ENCODE data around the gene PLA1A.

Gene PLA1A

DNA sequence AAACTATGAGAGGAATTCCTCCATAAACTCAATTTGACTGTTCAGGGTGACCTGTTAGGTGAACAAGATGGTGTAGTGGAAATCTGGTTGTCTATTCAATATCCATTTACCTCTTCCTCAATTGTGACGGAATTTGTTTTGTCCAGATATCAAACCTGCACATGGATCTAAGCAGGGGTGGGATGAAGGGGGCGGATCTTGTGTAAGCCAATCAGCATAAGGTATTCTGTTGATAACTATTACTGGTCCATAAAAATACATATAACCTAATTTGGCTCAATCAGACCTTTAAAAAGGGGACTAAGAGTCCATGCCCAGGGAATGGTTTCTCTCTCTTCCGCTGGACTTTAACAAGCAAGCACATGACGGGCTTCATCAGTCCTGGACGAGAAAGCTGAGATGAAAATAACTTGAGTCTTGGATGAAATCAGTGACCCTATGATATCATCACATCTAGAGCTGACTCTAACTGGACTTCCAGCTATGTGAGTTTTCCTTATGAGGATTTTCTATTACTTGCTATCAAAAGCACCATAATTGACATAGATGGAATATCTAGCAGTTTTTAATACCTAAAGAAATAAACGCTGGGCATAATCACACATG lies 68.4 kb downstream of the PLA1A start:
- H3K4me1 Mint-ChIP-seq, result peaks cover 11% of the 10 kb centered on the region

DNA sequence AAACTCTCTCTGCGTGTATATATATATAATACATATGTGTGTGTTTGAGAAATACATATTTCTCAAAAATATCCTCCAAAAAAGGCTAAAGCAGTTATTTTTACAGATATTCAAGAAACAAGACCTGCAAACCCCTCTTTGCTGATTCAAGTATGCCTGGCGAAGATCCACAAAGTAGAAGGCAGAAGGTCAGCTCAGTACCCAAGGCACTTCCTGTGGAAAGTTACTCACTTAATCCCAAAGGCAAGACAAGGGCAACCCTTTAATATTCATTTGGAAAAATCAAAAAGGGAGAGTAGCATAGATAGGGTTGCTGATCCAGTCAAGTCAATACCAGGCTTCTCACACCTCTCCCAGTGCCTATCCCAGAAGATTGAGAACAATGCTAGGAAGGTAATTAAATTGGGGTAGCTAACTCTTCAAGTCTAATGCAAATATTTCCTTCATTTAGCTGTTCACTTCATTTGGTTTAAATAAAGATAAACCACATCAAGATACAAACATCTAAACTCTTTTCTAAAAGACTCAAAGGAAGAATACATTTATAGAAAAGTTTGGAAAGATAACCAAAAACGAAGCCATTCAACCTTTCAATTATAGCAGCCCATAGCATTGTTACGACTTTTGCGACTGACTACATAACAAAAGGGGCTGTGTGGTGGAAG lies 72.4 kb downstream of the PLA1A start:
- TF ChIP-seq, protein P1, sequence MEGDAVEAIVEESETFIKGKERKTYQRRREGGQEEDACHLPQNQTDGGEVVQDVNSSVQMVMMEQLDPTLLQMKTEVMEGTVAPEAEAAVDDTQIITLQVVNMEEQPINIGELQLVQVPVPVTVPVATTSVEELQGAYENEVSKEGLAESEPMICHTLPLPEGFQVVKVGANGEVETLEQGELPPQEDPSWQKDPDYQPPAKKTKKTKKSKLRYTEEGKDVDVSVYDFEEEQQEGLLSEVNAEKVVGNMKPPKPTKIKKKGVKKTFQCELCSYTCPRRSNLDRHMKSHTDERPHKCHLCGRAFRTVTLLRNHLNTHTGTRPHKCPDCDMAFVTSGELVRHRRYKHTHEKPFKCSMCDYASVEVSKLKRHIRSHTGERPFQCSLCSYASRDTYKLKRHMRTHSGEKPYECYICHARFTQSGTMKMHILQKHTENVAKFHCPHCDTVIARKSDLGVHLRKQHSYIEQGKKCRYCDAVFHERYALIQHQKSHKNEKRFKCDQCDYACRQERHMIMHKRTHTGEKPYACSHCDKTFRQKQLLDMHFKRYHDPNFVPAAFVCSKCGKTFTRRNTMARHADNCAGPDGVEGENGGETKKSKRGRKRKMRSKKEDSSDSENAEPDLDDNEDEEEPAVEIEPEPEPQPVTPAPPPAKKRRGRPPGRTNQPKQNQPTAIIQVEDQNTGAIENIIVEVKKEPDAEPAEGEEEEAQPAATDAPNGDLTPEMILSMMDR (IDR thresholded peaks at IDR 0.05), result no peak
- no peak for DNase-seq
- H3K27me3 Mint-ChIP-seq (ENCODE audit: low read depth, poor library complexity), result no peaks in the 10 kb centered on the region
- peaks cover 2% of the 10 kb centered on the region for H3K4me1 Mint-ChIP-seq
- peaks cover 52% of the 10 kb centered on the region for H3K36me3 Mint-ChIP-seq (ENCODE audit: low read depth)
- H3K9me3 Mint-ChIP-seq, result no peaks in the 10 kb centered on the region
- H3K4me3 Mint-ChIP-seq, result no peak overlapping the region
- no peak overlapping the region for H3K27ac Mint-ChIP-seq

More for the DNA sequence above, 68.4 kb downstream of the PLA1A start:
- Mint-ChIP-seq H3K9me3 (no peaks in the 10 kb centered on the region), H3K4me3 (no peak overlapping the region), H3K36me3 (ENCODE audit: low read depth) (peaks cover 16% of the 10 kb centered on the region), H3K27me3 (ENCODE audit: low read depth, poor library complexity) (no peaks in the 10 kb centered on the region), H3K27ac (no peak overlapping the region)
- TF ChIP-seq, protein P1 (IDR thresholded peaks at IDR 0.05), result no peak
- no peak for DNase-seq

DNA sequence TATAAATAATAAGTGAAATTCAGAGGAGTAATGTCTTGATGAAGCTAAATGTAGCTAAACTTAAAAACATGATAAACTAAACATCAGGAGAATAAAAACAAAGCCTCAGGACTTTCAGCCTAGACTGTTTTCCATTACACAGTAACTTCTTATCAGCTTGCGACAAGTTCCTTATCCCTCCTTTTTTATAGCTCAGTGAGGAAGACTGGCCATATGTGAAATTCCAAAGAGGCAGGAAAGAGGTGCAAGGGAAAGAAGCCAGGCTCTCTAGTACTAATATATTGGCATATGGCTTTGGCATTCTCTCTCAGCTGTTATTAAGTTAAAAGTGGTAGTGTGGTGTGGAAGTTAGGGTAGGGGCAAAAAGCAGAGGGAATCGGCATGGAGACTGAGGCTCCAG lies 75.1 kb downstream of the PLA1A start:
- Mint-ChIP-seq H3K4me3 (no peak overlapping the region), H3K36me3 (ENCODE audit: low read depth) (peaks cover 58% of the 10 kb centered on the region), H3K27me3 (ENCODE audit: low read depth, poor library complexity) (no peaks in the 10 kb centered on the region), H3K9me3 (no peaks in the 10 kb centered on the region), H3K4me1 (peaks cover 26% of the 10 kb centered on the region), H3K27ac (no peak overlapping the region)
- DNase-seq, result no peak
- TF ChIP-seq, protein P1 (IDR thresholded peaks at IDR 0.05), result no peak

DNA sequence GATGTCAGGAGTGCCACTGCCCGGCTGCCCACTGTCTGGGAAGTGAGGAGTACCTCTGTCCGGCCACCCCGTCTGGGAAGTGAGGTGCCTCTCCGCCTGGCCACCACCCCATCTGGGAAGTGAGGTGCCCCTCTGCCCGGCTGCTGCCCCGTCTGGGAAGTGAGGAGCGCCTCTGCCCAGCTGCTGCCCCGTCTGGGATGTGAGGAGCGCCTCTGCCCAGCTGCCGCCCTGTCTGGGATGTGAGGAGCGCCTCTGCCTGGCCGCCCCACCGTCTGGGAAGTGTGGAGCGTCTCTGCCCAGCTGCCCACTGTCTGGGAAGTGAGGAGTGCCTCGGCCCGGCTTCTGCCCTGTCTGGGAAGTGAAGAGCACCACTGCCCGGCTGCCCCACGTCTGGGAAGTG lies 76.2 kb downstream of the PLA1A start:
- peaks cover 58% of the 10 kb centered on the region for H3K36me3 Mint-ChIP-seq (ENCODE audit: low read depth)
- TF ChIP-seq, protein P1 (IDR thresholded peaks at IDR 0.05), result no peak
- H3K4me3 Mint-ChIP-seq, result no peak overlapping the region
- DNase-seq, result no peak
- H3K27me3 Mint-ChIP-seq (ENCODE audit: low read depth, poor library complexity), result no peaks in the 10 kb centered on the region
- H3K4me1 Mint-ChIP-seq, result peaks cover 27% of the 10 kb centered on the region
- H3K9me3 Mint-ChIP-seq, result no peaks in the 10 kb centered on the region
- H3K27ac Mint-ChIP-seq, result no peak overlapping the region

DNA sequence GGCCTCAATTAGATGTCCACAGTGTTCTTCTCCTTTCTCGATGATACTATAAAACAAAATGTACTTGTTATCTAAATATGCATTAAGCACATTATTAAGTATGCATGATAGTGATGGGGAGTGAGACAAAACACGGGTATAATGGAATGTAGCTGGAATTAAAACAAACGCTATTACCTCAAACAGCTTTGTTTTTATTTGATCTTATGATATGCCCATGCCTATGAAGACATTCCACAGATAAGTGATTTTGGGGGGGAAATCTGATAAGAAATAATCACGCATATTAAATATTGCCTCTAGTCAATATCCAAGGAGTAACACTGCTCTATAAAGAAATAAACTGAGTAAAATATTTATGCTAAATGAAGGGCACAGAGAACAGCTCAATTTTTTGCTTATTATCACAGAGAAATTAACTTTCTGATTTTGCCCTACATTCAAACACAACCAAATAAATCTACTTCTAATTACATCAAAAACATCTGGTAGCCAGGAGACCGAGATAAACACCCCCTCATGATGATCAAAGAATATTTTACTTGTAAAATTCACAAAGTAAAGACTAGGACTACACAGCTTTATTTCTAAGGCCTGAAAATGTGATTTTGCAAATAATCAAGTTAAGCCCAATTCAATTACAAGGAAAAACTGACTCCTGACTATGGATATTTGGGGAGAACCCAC lies 77.6 kb downstream of the PLA1A start:
- H3K27me3 Mint-ChIP-seq (ENCODE audit: low read depth, poor library complexity), result no peaks in the 10 kb centered on the region
- no peaks in the 10 kb centered on the region for H3K9me3 Mint-ChIP-seq
- H3K4me3 Mint-ChIP-seq, result peak overlapping the region; percentile 89
- no peak for DNase-seq
- TF ChIP-seq, protein P1 (IDR thresholded peaks at IDR 0.05), result no peak
- H3K36me3 Mint-ChIP-seq (ENCODE audit: low read depth), result peaks cover 45% of the 10 kb centered on the region
- no peak overlapping the region for H3K27ac Mint-ChIP-seq
- peaks cover 27% of the 10 kb centered on the region for H3K4me1 Mint-ChIP-seq
